ENCODE measurements around the gene DNAJA3. TPM values are rescaled to one million over a fixed set of nuclear protein-coding genes. Genes with fewer than 3 reads are reported as not detected.
"Not testable (repeated sequence)": the region's sequence is repeated elsewhere in the genome, so short reads cannot be mapped to it uniquely, and the experiment has no call there.

The DNAJA3 gene
- total RNA-seq, 2 donors from 2014 or later, result 22.4 to 23.6 TPM

- intact Hi-C loops (cut with DNase I), result no loop called here
- no peak for DNase-seq (ENCODE audit: low spot score)
Measured at GRCh38 chr16:4385789-4386450, 39.7 kb upstream of the DNAJA3 start.

GRCh38 chr16:4386451-4386805 lies 39.2 kb upstream of the DNAJA3 start:
- DNase-seq (ENCODE audit: low spot score), result no peak
- intact Hi-C loops (cut with DNase I), result no loop called here

GRCh38 chr16:4386951-4387565 lies 38.6 kb upstream of the DNAJA3 start:
- no peak for DNase-seq (ENCODE audit: low spot score)
- intact Hi-C loops (cut with DNase I), result no loop called here

- no peak for DNase-seq (ENCODE audit: low spot score)
- intact Hi-C loops (cut with DNase I), result no loop called here
Measured at GRCh38 chr16:4387781-4388180, 37.9 kb upstream of the DNAJA3 start.

GRCh38 chr16:4388271-4389021 lies 37.2 kb upstream of the DNAJA3 start:
- intact Hi-C loops (cut with DNase I), result no loop called here
- DNase-seq (ENCODE audit: low spot score), result no peak

GRCh38 chr16:4389051-4389955 lies 36.4 kb upstream of the DNAJA3 start:
- DNase-seq (ENCODE audit: low spot score), result no peak
- intact Hi-C loops (cut with DNase I), result no loop called here

- no peak for DNase-seq (ENCODE audit: low spot score)
- intact Hi-C loops (cut with DNase I), result no loop called here
Measured at GRCh38 chr16:4390266-4391260, 35.1 kb upstream of the DNAJA3 start.

GRCh38 chr16:4391631-4392381 lies 33.9 kb upstream of the DNAJA3 start:
- intact Hi-C loops (cut with DNase I), result no loop called here
- DNase-seq (ENCODE audit: low spot score), result no peak

- intact Hi-C loops (cut with DNase I), result no loop called here
- no peak for DNase-seq (ENCODE audit: low spot score)
Measured at GRCh38 chr16:4392382-4393239, 33.1 kb upstream of the DNAJA3 start.

- intact Hi-C loops (cut with DNase I), result no loop called here
- DNase-seq (ENCODE audit: low spot score), result no peak
Measured at GRCh38 chr16:4393240-4393600, 32.4 kb upstream of the DNAJA3 start.

GRCh38 chr16:4393850-4394249 lies 31.8 kb upstream of the DNAJA3 start:
- DNase-seq (ENCODE audit: low spot score); intact Hi-C loops (cut with DNase I): not testable (repeated sequence)

- intact Hi-C loops (cut with DNase I), result no loop called here
Measured at GRCh38 chr16:4395055-4395726, 30.5 kb upstream of the DNAJA3 start.

GRCh38 chr16:4399001-4399730 lies 26.5 kb upstream of the DNAJA3 start:
- intact Hi-C loops (cut with DNase I), result no loop called here
- no peak for DNase-seq (ENCODE audit: low spot score)

More at GRCh38 chr16:4395055-4395726, 30.5 kb upstream of the DNAJA3 start:
- no peak for DNase-seq (ENCODE audit: low spot score)

GRCh38 chr16:4401094-4401501 lies 24.6 kb upstream of the DNAJA3 start:
- no peak for DNase-seq (ENCODE audit: low spot score)
- intact Hi-C loops (cut with DNase I), result no loop called here

- intact Hi-C loops (cut with DNase I), result no loop called here
- no peak for DNase-seq (ENCODE audit: low spot score)
Measured at GRCh38 chr16:4401510-4401909, 24.2 kb upstream of the DNAJA3 start.

All from posterior vena cava (tissue), 2 donors.